Measurements from ENCODE around the gene AKNA.

- no peak for TF ChIP-seq CTCF (IDR thresholded peaks at IDR 0.05)
- TF ChIP-seq POLR2AphosphoS5 (IDR thresholded peaks at IDR 0.05): no peak
- no peak for TF ChIP-seq POLR2A (IDR thresholded peaks at IDR 0.05; ENCODE audit: low read depth)
These were observed 101.6 kb downstream of the AKNA start for GRCh38 chr9:114286146-114286679.
